Peyer's patch (tissue), 4 donors: ENCODE measurements around the gene INPP4A. TPM values are rescaled to one million over a fixed set of nuclear protein-coding genes. Genes with fewer than 3 reads are reported as not detected.

Experiments used
- DNase-seq, 3 donors: peaks; one replicate each; pipeline ENCODE4 v3.0.0-alpha.2; 2017 to 2019
- H3K27ac ChIP-seq, 4 donors: fragments of 200-600 bp; sonication (generic); one replicate each; pipeline ENCODE4 v1.5.1; 2016 to 2019
- H3K27me3 ChIP-seq, 2 donors: fragments of 200-600 bp; sonication (generic); one replicate each; pipeline ENCODE4 v1.5.1; 2019
- H3K36me3 ChIP-seq, 3 donors: fragments of 200-600 bp; sonication (generic); one replicate each; pipeline ENCODE4 v1.5.1; 2016 to 2019
- H3K4me1 ChIP-seq, 4 donors: fragments of 200-600 bp; sonication (generic); one replicate each; pipeline ENCODE4 v1.5.1; 2016 to 2019
- H3K4me3 ChIP-seq, 4 donors: fragments of 200-600 bp; sonication (generic); 1 replicate in 3 of 4; 2 replicates in 1 of 4; pipeline ENCODE4 v1.5.1; 2016 to 2019; ENCODE audit warnings: mild to moderate bottlenecking in 1 of 4
- H3K9me3 ChIP-seq, 4 donors: fragments of 200-600 bp; sonication (generic); one replicate each; pipeline ENCODE4 v1.5.1; 2016 to 2019; ENCODE audit warnings: mild to moderate bottlenecking in 1 of 4
- CTCF ChIP-seq, 6 experiments: fragments of 450-650 bp in 4 of 6; fragments of 200-600 bp in 2 of 6; sonication (generic) in 1 of 6; IDR thresholded peaks; one replicate each; pipeline ENCODE4 v1.5.1; 2017 to 2019; ENCODE audit warnings: antibody characterized with exemption in 6 of 6, mild to moderate bottlenecking in 3 of 6, moderate library complexity in 1 of 6
- POLR2A ChIP-seq, 2 donors: fragments of 450-650 bp; IDR thresholded peaks; one replicate each; pipeline ENCODE4 v1.5.1; 2017; ENCODE audit warnings: antibody characterized with exemption in 2 of 2, mild to moderate bottlenecking in 2 of 2, moderate library complexity in 2 of 2
- total RNA-seq, 4 donors: library from RNA; depleted of rRNA; stranded (reverse); fragments of >200 nt; gene quantifications; one replicate each; pipeline ENCODE4 v1.1.0, GENCODE V29; 2016

Gene INPP4A
- total RNA-seq, 4 donors from 2014 or later: 15.6 to 78.4 (median 27.4) TPM

- DNase-seq: no peak
- Histone ChIP-seq H3K4me3 (no peak overlapping the region), H3K27ac (peak overlapping the region in 2 of 4 donors; percentile 32 to 70), H3K36me3 (peaks cover 0 to 28% (median 0%) of the 10 kb centered on the region in 3 donors), H3K9me3 (no peaks in the 10 kb centered on the region), H3K27me3 (no peaks in the 10 kb centered on the region), H3K4me1 (peaks cover 0 to 4% (median 0%) of the 10 kb centered on the region in 4 donors)
- TF ChIP-seq POLR2A (IDR thresholded peaks at IDR 0.05): no peak
- TF ChIP-seq CTCF (IDR thresholded peaks at IDR 0.05): no peak
These were observed 115.7 kb downstream of the INPP4A start for GRCh38 chr2:98560256-98560771.

DNA sequence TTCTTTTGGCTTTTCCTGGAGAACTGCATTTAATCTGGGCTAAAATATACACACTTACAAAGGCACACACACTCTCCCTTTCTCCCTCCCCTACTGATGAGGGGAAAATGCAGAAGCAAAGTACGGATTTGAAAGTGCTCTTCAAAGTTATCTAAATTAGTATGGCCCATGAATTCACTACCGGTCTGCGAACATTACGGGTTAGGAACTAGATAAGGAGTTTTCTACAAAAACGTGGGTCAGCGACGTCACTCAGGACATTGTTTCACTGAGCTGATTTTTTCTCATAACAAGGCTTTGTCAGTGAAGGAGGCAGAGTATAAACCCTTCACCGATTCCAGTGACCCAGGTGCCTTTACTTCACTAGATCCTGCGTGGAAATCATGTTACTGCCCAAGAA lies 116.4 kb downstream of the INPP4A start:
- no peak for DNase-seq
- Histone ChIP-seq H3K36me3 (peaks cover 0 to 29% (median 0%) of the 10 kb centered on the region in 3 donors), H3K4me1 (peaks cover 0 to 4% (median 0%) of the 10 kb centered on the region in 4 donors), H3K27me3 (no peaks in the 10 kb centered on the region), H3K27ac (peak overlapping the region in 2 of 4 donors; percentile 32 to 70), H3K4me3 (no peak overlapping the region), H3K9me3 (no peaks in the 10 kb centered on the region)
- TF ChIP-seq CTCF (IDR thresholded peaks at IDR 0.05) (no peak), POLR2A (IDR thresholded peaks at IDR 0.05) (no peak)

GRCh38 chr2:98561902-98562695 lies 117.4 kb downstream of the INPP4A start:
- Histone ChIP-seq H3K4me3 (no peak overlapping the region), H3K27me3 (no peaks in the 10 kb centered on the region), H3K36me3 (peaks cover 0 to 38% (median 0%) of the 10 kb centered on the region in 3 donors), H3K4me1 (peaks cover 0 to 4% (median 0%) of the 10 kb centered on the region in 4 donors), H3K27ac (peak overlapping the region in 3 of 4 donors; percentile 9 to 70 (median 20)), H3K9me3 (no peaks in the 10 kb centered on the region)
- TF ChIP-seq CTCF (IDR thresholded peaks at IDR 0.05) (no peak), POLR2A (IDR thresholded peaks at IDR 0.05) (no peak)
- no peak for DNase-seq

GRCh38 chr2:98563394-98563793 lies 118.7 kb downstream of the INPP4A start:
- peaks cover 0 to 50% (median 0%) of the 10 kb centered on the region in 3 donors for H3K36me3 ChIP-seq
- DNase-seq: no peak
- no peak overlapping the region for H3K27ac ChIP-seq
- no peak overlapping the region for H3K4me3 ChIP-seq
- TF ChIP-seq CTCF (IDR thresholded peaks at IDR 0.05) (no peak), POLR2A (IDR thresholded peaks at IDR 0.05) (no peak)
- peaks cover 0 to 4% (median 0%) of the 10 kb centered on the region in 4 donors for H3K4me1 ChIP-seq
- no peaks in the 10 kb centered on the region for H3K27me3 ChIP-seq
- no peaks in the 10 kb centered on the region for H3K9me3 ChIP-seq

DNA sequence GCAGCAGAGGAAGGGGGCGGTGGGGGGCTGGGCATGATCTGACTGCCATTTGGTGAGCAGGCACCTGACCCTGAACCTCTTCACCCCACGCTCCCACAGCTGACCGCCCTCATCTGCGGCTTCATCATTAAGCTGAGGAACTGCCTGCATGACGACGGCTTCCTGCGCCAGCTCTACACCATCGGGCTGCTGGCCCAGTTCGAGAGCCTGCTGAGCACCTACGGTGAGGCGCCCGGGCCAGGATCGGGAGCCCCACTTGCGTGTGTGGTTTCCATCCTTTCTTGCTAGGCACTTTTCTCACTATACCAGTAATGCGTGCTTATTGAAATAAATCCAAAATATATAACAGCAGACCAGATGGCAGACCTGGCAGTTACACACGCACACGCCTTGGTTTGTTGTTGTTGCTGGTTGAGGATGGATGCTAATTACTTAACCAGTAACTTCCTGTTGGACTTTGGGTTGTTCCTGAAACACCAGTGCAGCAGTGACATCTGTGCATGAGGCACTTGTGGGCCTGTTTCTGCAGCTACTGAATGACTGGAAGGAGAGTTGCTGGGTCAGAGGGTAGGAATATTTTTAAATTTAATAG lies 120.0 kb downstream of the INPP4A start:
- TF ChIP-seq CTCF (IDR thresholded peaks at IDR 0.05): no peak
- no peak for TF ChIP-seq POLR2A (IDR thresholded peaks at IDR 0.05)
- no peak overlapping the region for H3K4me3 ChIP-seq
- H3K9me3 ChIP-seq: no peaks in the 10 kb centered on the region
- H3K27ac ChIP-seq: peak overlapping the region in 1 of 4 donors; percentile 2
- no peaks in the 10 kb centered on the region for H3K27me3 ChIP-seq
- DNase-seq: peak in 1 of 3 donors; percentile 52
- peaks cover 0 to 62% (median 0%) of the 10 kb centered on the region in 3 donors for H3K36me3 ChIP-seq
- H3K4me1 ChIP-seq: peaks cover 0 to under 1% (median 0%) of the 10 kb centered on the region in 4 donors
